Metanephros (tissue), 2 donors: ENCODE results near the gene SPTBN2. TPM values are rescaled to one million over a fixed set of nuclear protein-coding genes. Genes with fewer than 3 reads are reported as not detected.

Experiments used
- small RNA-seq: library from RNA; depleted of rRNA; stranded (forward); fragments of <200 nt; gene quantifications from one replicate; pipeline ENCODE3, GENCODE V24; 2014; ENCODE audit warnings: low replicate concordance
- total RNA-seq: library from RNA; depleted of rRNA; stranded (reverse); fragments of >200 nt; gene quantifications from one replicate; pipeline ENCODE4 v1.2.3, GENCODE V29; 2014

The SPTBN2 gene
- 99.8 TPM for total RNA-seq

DNA sequence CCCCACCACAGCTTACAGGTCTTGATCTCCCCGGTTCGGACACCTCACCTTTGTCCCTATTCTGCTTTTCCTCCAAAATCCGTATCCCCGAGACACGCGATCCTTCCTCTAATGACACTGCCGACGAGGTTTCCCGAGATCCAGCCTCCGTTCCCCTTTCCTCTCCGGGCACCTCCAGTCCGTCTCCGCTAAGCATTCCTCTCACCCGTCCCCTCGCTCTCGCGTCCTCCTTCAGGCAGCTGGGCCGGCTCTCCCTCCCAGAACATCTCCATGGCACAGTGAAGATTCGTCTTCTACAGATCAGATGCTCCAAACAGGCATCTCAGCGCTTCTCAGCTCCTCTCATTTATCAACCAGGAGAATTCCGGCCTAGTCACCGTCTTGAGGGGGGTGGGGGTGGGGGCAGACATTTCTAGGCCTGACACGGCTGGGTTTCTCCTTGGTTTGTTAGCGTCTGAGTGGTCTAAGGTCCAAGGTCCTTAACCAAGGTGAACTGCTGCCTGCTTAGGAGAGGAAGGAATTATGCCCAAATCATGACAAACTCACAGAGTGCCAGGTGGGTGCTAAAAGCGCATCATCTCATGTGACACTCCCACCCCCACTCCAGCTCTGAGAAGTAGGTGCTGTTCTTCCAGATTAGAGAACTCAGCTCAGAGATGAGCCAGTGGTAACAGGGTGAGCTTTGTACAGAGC, at the start of gene SPTBN2:
Gene SPTBN2, minus strand, starts transcription at position 524 of the 693 bp plus-strand sequence. CDS start 7,976 bp downstream, outside the sequence.

GRCh38 chr11:66677599-66678375, 51.2 kb downstream of the SPTBN2 start, which contains the start of gene RBM4B:
RBM4B (minus strand) TSS chr11:66677887; CDS start chr11:66677079, 808 bp downstream.

DNA sequence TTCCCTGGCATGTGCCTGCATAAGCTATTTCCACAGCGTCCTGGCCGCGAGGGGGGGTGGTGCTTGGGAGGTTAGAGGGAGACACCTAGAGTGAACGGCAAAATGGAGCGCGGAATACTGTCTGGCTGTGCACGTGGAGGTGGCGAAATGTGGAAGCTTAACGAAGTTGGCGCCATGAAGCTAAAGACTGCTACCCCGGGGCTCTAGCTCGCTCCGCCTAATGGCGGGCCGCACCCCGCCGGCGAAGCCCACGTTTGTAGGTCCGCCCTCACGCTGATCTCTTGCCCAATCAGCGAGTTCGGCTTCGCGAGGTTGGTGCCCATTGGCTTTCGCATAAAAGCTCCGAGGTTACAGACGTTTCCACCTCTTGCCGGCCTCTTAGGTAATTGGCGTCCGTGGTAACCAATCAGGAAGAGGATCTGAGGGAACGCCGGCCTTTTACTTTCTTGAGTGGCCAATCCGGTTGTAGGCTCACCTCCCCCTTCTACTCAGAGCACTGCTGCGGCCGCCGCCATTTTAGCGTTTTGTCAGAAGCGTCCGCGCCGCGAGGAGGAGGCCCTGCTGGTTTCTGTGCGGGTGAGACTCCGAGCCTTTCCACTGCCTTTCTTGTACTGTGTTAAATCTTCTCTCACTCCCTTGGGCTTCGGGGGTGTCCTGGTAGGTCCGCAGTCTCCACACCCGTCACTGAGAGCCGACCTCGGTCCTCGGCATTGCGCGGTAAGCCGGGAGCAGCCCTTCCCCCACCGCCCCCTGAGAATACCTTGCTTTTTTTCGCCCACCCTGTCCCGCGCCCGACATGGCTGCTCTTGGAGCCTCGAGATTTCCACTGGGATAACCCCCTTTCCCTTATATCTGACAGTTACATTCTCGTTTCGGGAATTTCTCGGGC, 90.6 kb downstream of the SPTBN2 start, which contains the start of gene RBM4:
Gene RBM4, plus strand, starts transcription at position 527 of the 889 bp plus-strand sequence. CDS start 1,009 bp downstream, outside the sequence.

Small RNA genes within 50 kb of the gene (small RNA-seq; reads per million reads assigned to genes)
- gene RN7SL12P = not detected

Other genes starting within 250 kb of the SPTBN2 start
- gene DPP3, start 248.8 kb downstream of the SPTBN2 start, total RNA-seq = 25.6 TPM
- gene BBS1, start 218.6 kb downstream of the SPTBN2 start, total RNA-seq = 81.9 TPM
- 12.3 TPM for gene ZDHHC24, start 183.2 kb downstream of the SPTBN2 start, total RNA-seq
- gene ACTN3, start 182.3 kb downstream of the SPTBN2 start, total RNA-seq = 37.8 TPM
- 79.2 TPM for gene CTSF, start 160.6 kb downstream of the SPTBN2 start, total RNA-seq
- 0.23 TPM for gene CCDC87, start 136.2 kb downstream of the SPTBN2 start, total RNA-seq
- gene CCS, start 136.0 kb downstream of the SPTBN2 start, total RNA-seq = 35.4 TPM
- gene RBM14, start 112.6 kb downstream of the SPTBN2 start, total RNA-seq = 80.9 TPM
- 164 TPM for gene RBM4, start 90.5 kb downstream of the SPTBN2 start, total RNA-seq
- 40.8 TPM for gene RBM4B, start 51.3 kb downstream of the SPTBN2 start, total RNA-seq
- gene RCE1, start 114.2 kb upstream of the SPTBN2 start, total RNA-seq = 22.7 TPM
- 23.4 TPM for gene LRFN4, start 127.8 kb upstream of the SPTBN2 start, total RNA-seq
- 33.6 TPM for gene PC, start 229.2 kb upstream of the SPTBN2 start, total RNA-seq
- not detected for gene C11orf86, start 246.1 kb upstream of the SPTBN2 start, total RNA-seq